ENCODE measurements around the gene CACYBP.

DNA sequence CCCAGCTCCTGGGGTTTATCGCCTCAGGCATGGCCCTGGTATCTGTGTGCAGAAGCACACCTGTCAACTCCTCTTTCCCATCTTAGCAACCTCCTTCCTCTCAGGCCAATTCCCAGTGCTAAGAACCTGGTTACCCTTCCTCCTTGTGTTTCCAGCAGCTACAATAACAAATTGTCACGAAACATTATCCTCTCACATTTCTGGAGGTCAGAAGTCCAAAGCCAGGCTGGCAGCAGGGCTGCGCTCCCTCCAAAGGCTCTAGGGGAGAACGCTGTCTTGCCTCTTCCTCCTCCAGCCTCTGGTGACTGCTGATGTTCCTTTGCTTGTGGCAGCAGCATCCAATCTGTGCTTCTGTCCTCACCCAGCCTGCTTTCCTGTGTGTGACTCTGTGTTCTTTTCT is 34.2 kb downstream of the CACYBP start:
- TF ChIP-seq, protein P1, sequence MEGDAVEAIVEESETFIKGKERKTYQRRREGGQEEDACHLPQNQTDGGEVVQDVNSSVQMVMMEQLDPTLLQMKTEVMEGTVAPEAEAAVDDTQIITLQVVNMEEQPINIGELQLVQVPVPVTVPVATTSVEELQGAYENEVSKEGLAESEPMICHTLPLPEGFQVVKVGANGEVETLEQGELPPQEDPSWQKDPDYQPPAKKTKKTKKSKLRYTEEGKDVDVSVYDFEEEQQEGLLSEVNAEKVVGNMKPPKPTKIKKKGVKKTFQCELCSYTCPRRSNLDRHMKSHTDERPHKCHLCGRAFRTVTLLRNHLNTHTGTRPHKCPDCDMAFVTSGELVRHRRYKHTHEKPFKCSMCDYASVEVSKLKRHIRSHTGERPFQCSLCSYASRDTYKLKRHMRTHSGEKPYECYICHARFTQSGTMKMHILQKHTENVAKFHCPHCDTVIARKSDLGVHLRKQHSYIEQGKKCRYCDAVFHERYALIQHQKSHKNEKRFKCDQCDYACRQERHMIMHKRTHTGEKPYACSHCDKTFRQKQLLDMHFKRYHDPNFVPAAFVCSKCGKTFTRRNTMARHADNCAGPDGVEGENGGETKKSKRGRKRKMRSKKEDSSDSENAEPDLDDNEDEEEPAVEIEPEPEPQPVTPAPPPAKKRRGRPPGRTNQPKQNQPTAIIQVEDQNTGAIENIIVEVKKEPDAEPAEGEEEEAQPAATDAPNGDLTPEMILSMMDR (IDR thresholded peaks at IDR 0.05; ENCODE audit: insufficient read depth, low read depth, low read length), result no peak
- no peak for TF ChIP-seq EZH2 (IDR thresholded peaks at IDR 0.05; ENCODE audit: insufficient read depth, low read length)

Measured in astrocyte (in vitro differentiated cells and primary cell).